ENCODE results near the gene CPT1B.
A peak's percentile ranks its signal among the peaks of the same experiment; 100 is the strongest.

CPT1B gene

GRCh38 chr22:50624347-50625130 is 46.3 kb upstream of the CPT1B start:
- no peak for DNase-seq (ENCODE audit: extremely low read depth, insufficient read length)
- H3K27me3 ChIP-seq (replicated peaks; ENCODE audit: control insufficient read depth, insufficient read depth, low read length), result no peaks in the 10 kb centered on the region
- H3K36me3 ChIP-seq (ENCODE audit: control insufficient read depth, insufficient read depth, low read length), result peaks cover 7% of the 10 kb centered on the region
- H3K4me3 ChIP-seq (replicated peaks; ENCODE audit: low read depth, low read length), result no peak overlapping the region
- no peak for TF ChIP-seq CTCF (IDR thresholded peaks at IDR 0.05; ENCODE audit: insufficient read depth, low read length, poor library complexity, severe bottlenecking)

- H3K4me3 ChIP-seq (replicated peaks; ENCODE audit: low read depth, low read length), result no peak overlapping the region
These were observed 44.6 kb upstream of the CPT1B start for GRCh38 chr22:50622723-50623327.

GRCh38 chr22:50621948-50622722 is 43.9 kb upstream of the CPT1B start:
- no peak for DNase-seq (ENCODE audit: extremely low read depth, insufficient read length)
- peaks cover 7% of the 10 kb centered on the region for H3K36me3 ChIP-seq (ENCODE audit: control insufficient read depth, insufficient read depth, low read length)

More at GRCh38 chr22:50622723-50623327, 44.6 kb upstream of the CPT1B start:
- no peak for TF ChIP-seq CTCF (IDR thresholded peaks at IDR 0.05; ENCODE audit: insufficient read depth, low read length, poor library complexity, severe bottlenecking)
- no peak for DNase-seq (ENCODE audit: extremely low read depth, insufficient read length)
- Histone ChIP-seq H3K36me3 (ENCODE audit: control insufficient read depth, insufficient read depth, low read length) (peaks cover 7% of the 10 kb centered on the region), H3K27me3 (replicated peaks; ENCODE audit: control insufficient read depth, insufficient read depth, low read length) (no peaks in the 10 kb centered on the region)

GRCh38 chr22:50621356-50621880 is 43.2 kb upstream of the CPT1B start:
- DNase-seq (ENCODE audit: extremely low read depth, insufficient read length), result peak; percentile 69
- Histone ChIP-seq H3K27me3 (replicated peaks; ENCODE audit: control insufficient read depth, insufficient read depth, low read length) (no peaks in the 10 kb centered on the region), H3K4me3 (replicated peaks; ENCODE audit: low read depth, low read length) (peak overlapping the region; percentile 67)

More at GRCh38 chr22:50621948-50622722, 43.9 kb upstream of the CPT1B start:
- Histone ChIP-seq H3K4me3 (replicated peaks; ENCODE audit: low read depth, low read length) (peak overlapping the region; percentile 67), H3K27me3 (replicated peaks; ENCODE audit: control insufficient read depth, insufficient read depth, low read length) (no peaks in the 10 kb centered on the region)
- TF ChIP-seq CTCF (IDR thresholded peaks at IDR 0.05; ENCODE audit: insufficient read depth, low read length, poor library complexity, severe bottlenecking), result peak; percentile 72

More at GRCh38 chr22:50621356-50621880, 43.2 kb upstream of the CPT1B start:
- H3K36me3 ChIP-seq (ENCODE audit: control insufficient read depth, insufficient read depth, low read length), result peaks cover 7% of the 10 kb centered on the region
- no peak for TF ChIP-seq CTCF (IDR thresholded peaks at IDR 0.05; ENCODE audit: insufficient read depth, low read length, poor library complexity, severe bottlenecking)
